HL-60 (cell line): ENCODE measurements around the gene NRP1.

Source experiments
- CTCF ChIP-seq: IDR thresholded peaks from one replicate; pipeline ENCODE4 v1.5.1; 2011; ENCODE audit warnings: low read length, control low read depth, inconsistent platforms; ENCODE audit not compliant: insufficient read depth
- GABPA ChIP-seq: IDR thresholded peaks from 2 replicates; pipeline ENCODE4 v1.6.1; 2012; ENCODE audit warnings: low read depth
- POLR2AphosphoS5 ChIP-seq: IDR thresholded peaks from 2 replicates; pipeline ENCODE4 v1.6.1; 2012; ENCODE audit warnings: low read depth
- SPI1 ChIP-seq: IDR thresholded peaks from 2 replicates; pipeline ENCODE4 v1.6.1; 2012; ENCODE audit warnings: low read depth, mild to moderate bottlenecking, borderline replicate concordance

- TF ChIP-seq CTCF (no peak), POLR2AphosphoS5 (no peak), GABPA (no peak), SPI1 (no peak)
These were observed 41.4 kb downstream of the NRP1 start for GRCh38 chr10:33293076-33293475.
